B cell (primary cell): ENCODE data around the gene ADCY1. TPM values are rescaled to one million over a fixed set of nuclear protein-coding genes. Genes with fewer than 3 reads are reported as not detected.
"Not testable (repeated sequence)": the region's sequence is repeated elsewhere in the genome, so short reads cannot be mapped to it uniquely, and the experiment has no call there.

ENCODE experiments used
- ATAC-seq: fragments of 200-7000 bp; cut with Tn5 transposase; one replicate; pipeline ENCODE4 v1.10.0; 2021; ENCODE audit warnings: low read depth, mild to moderate bottlenecking, moderate number of reproducible peaks, moderate library complexity
- CTCF ChIA-PET: fragments of 350-600 bp; sonication (Branson Sonifier 250); formaldehyde crosslinking; loops from one replicate; lab custom pipeline; 2021; ENCODE audit warnings: antibody characterized with exemption, inconsistent platforms; lab: Charles Lee
- POLR2A ChIA-PET: fragments of 350-600 bp; sonication (Branson Sonifier 250); formaldehyde crosslinking; loops from one replicate; lab custom pipeline; 2021; ENCODE audit warnings: antibody characterized with exemption; lab: Charles Lee
- DNase-seq: peaks from one replicate; pipeline ENCODE4 v3.0.0; 2013
- H2AFZ ChIP-seq: 2 replicates; pipeline ENCODE4 v1.6.1; 2012; ENCODE audit warnings: mild to moderate bottlenecking, low read depth, low read length; ENCODE audit not compliant: insufficient read depth, poor library complexity, severe bottlenecking
- H3K27ac ChIP-seq, 2 donors: 1 replicate in 1 of 2; 2 replicates in 1 of 2; pipeline ENCODE4 v1.5.1; 2012 to 2013; ENCODE audit warnings: low read length in 2 of 2, mild to moderate bottlenecking in 2 of 2, moderate library complexity in 1 of 2
- H3K27me3 ChIP-seq, 4 experiments: fragments of 200-600 bp in 1 of 4; sonication (generic) in 1 of 4; replicated peaks in 1 of 4; 1 replicate in 2 of 4; 2 replicates in 2 of 4; pipeline versions ENCODE4 v1.6.1 to v1.7.0; 2013 to 2016; ENCODE audit warnings: low read length in 3 of 4, mild to moderate bottlenecking in 2 of 4, mixed read lengths in 1 of 4, moderate library complexity in 1 of 4; ENCODE audit not compliant: insufficient read depth in 4 of 4, control insufficient read depth in 3 of 4; ENCODE audit errors: control extremely low read depth in 1 of 4
- H3K36me3 ChIP-seq, 2 experiments: replicated peaks in 1 of 2; 1 replicate in 1 of 2; 2 replicates in 1 of 2; pipeline versions ENCODE4 v1.6.1 to v1.7.1; 2013; ENCODE audit warnings: low read length in 1 of 2; ENCODE audit not compliant: insufficient read depth in 2 of 2, control insufficient read depth in 1 of 2; ENCODE audit errors: control extremely low read depth in 1 of 2, extremely low read depth in 1 of 2
- H3K4me1 ChIP-seq, 2 donors: fragments of 200-600 bp in 1 of 2; sonication (generic) in 1 of 2; 1 replicate in 1 of 2; 2 replicates in 1 of 2; pipeline versions ENCODE4 v1.5.1 to v1.6.1; 2013 to 2017; ENCODE audit warnings: low read length in 2 of 2; ENCODE audit not compliant: control insufficient read depth in 2 of 2, insufficient read depth in 2 of 2
- H3K4me2 ChIP-seq: replicated peaks from 2 replicates; pipeline ENCODE3; 2012; ENCODE audit warnings: mild to moderate bottlenecking, low read depth, low read length; ENCODE audit not compliant: poor library complexity, severe bottlenecking
- H3K4me3 ChIP-seq, 5 experiments: fragments of 200-600 bp in 1 of 5; sonication (generic) in 1 of 5; 1 replicate in 3 of 5; 2 replicates in 2 of 5; pipeline versions ENCODE4 v1.5.1 to v1.7.0; 2011 to 2016; ENCODE audit warnings: low read length in 4 of 5, mild to moderate bottlenecking in 4 of 5, low read depth in 2 of 5, control low read depth in 1 of 5, moderate library complexity in 1 of 5; ENCODE audit not compliant: insufficient read depth in 1 of 5; ENCODE audit errors: control extremely low read depth in 1 of 5, extremely low read depth in 1 of 5
- H3K79me2 ChIP-seq: fragments of 200-600 bp; sonication (generic); one replicate; pipeline ENCODE4 v1.6.0; 2016; ENCODE audit warnings: low read length; ENCODE audit not compliant: control insufficient read depth, insufficient read depth
- H3K9ac ChIP-seq: fragments of 200-600 bp; sonication (generic); 2 replicates; pipeline ENCODE4 v1.6.1; 2017; ENCODE audit warnings: mild to moderate bottlenecking, low read length, moderate library complexity
- H3K9me3 ChIP-seq, 3 donors: one replicate each; pipeline versions ENCODE4 v1.6.1 to v1.7.1; 2013; ENCODE audit warnings: low read length in 2 of 3; ENCODE audit not compliant: control insufficient read depth in 2 of 3, insufficient read depth in 1 of 3; ENCODE audit errors: control extremely low read depth in 1 of 3
- H4K20me1 ChIP-seq: 2 replicates; pipeline ENCODE4 v1.6.0; 2012; ENCODE audit warnings: mild to moderate bottlenecking, low read length; ENCODE audit not compliant: insufficient read depth, control insufficient read depth, poor library complexity, severe bottlenecking
- H3K27ac Mint-ChIP-seq: one replicate; pipeline ENCODE4 v1.8.0; 2021; ENCODE audit warnings: mixed read lengths
- H3K27me3 Mint-ChIP-seq: one replicate; pipeline ENCODE4 v1.8.0; 2021; ENCODE audit warnings: mixed read lengths
- H3K4me1 Mint-ChIP-seq: one replicate; pipeline ENCODE4 v1.8.0; 2021; ENCODE audit warnings: mixed read lengths
- H3K4me3 Mint-ChIP-seq: one replicate; pipeline ENCODE4 v1.8.0; 2021; ENCODE audit warnings: mixed read lengths
- H3K9me3 Mint-ChIP-seq: one replicate; pipeline ENCODE4 v1.8.0; 2022; ENCODE audit warnings: mixed read lengths; ENCODE audit not compliant: insufficient read depth
- EZH2 ChIP-seq: IDR thresholded peaks from 2 replicates; pipeline ENCODE4 v1.6.1; 2012; ENCODE audit warnings: borderline replicate concordance, low read depth, mild to moderate bottlenecking, moderate library complexity, low read length; ENCODE audit not compliant: insufficient read depth, poor library complexity, severe bottlenecking
- WGBS: methylation state at CpG from one replicate; pipeline ENCODE4 v1.1.5; 2013; ENCODE audit warnings: missing lambda C conversion rate; ENCODE audit not compliant: insufficient coverage; 5-methylcytosine and 5-hydroxymethylcytosine counted together
- intact Hi-C: fragments of 100-400 bp; cut with micrococcal nuclease; formaldehyde crosslinking; loops from one replicate; pipeline ENCODE4 v1.10.0; 2022
- polyA plus RNA-seq: library from polyadenylated mRNA; depleted of rRNA; stranded (reverse); fragments of >200 nt; gene quantifications from 2 replicates; pipeline ENCODE4 v1.2.3, GENCODE V29; 2012
- total RNA-seq, 2 donors: library from RNA; stranded (reverse); fragments of 120-200 nt in 1 of 2; gene quantifications; 1 replicate in 1 of 2; 2 replicates in 1 of 2; pipeline versions ENCODE4 v1.2.3 to v1.2.4, GENCODE V29; 2013 to 2022
- TF ChIP-seq, protein P1 (sequence below): fragments of 200-600 bp; IDR thresholded peaks from one replicate; pipeline ENCODE4 v1.8.0; 2022; ENCODE audit warnings: antibody characterized with exemption, mild to moderate bottlenecking

Gene ADCY1
- total and polyA plus RNA-seq, 2 donors (not counting 1 experiment from before 2014, with no cell fraction given) = 0.05 to 0.12 TPM

DNA sequence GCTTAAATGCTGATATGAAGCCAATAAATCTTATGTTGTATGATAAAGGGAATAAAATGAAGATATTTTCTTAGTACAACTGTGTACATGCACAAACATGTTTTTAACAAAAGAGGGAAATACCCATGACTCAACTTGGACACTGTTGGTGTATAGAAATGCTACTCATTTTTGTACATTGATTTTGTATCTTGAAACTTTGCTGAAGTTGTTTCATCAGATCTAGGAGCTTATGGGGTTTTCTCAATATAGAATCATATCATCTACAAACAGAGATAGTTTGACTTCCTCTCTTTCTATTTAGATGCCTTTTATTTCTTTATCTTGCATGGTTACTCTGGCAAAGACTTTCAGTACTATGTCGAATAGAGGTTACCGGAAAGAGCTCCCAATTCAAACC is 25.3 kb upstream of the ADCY1 start:
- H3K27ac Mint-ChIP-seq, H3K79me2 ChIP-seq, H3K9me3 Mint-ChIP-seq, POLR2A ChIA-PET, H3K9ac ChIP-seq, ATAC-seq, H3K27ac ChIP-seq, H3K4me1 Mint-ChIP-seq, H3K4me2 ChIP-seq, H4K20me1 ChIP-seq, intact Hi-C loops, H2AFZ ChIP-seq, CTCF ChIA-PET, H3K36me3 ChIP-seq, H3K9me3 ChIP-seq, H3K27me3 Mint-ChIP-seq, H3K4me1 ChIP-seq, H3K4me3 ChIP-seq, DNase-seq, H3K4me3 Mint-ChIP-seq, H3K27me3 ChIP-seq: not testable (repeated sequence)
- no CpG with 5 or more reads among the region's 2 CpGs for WGBS

DNA sequence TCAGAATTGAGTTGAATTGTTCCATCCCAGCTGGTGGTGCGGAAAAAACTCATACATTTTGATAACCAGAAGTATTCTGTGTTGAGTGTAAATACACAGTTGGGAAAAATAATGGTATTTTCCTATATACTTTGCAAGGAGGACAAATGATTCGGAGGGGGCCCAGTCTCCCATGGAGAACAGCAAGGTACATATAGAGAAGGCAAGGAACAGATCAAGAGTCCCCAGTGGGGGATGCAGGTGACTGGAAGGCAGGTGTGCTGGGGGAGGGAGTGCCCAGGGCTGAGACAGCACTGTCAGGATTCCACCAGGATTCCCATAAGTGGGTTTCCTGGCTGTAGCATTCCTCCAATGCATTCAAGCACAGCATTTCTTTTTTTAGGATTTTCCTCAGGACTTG is 10.8 kb upstream of the ADCY1 start:
- TF ChIP-seq EZH2 = no peak
- TF ChIP-seq, protein P1, sequence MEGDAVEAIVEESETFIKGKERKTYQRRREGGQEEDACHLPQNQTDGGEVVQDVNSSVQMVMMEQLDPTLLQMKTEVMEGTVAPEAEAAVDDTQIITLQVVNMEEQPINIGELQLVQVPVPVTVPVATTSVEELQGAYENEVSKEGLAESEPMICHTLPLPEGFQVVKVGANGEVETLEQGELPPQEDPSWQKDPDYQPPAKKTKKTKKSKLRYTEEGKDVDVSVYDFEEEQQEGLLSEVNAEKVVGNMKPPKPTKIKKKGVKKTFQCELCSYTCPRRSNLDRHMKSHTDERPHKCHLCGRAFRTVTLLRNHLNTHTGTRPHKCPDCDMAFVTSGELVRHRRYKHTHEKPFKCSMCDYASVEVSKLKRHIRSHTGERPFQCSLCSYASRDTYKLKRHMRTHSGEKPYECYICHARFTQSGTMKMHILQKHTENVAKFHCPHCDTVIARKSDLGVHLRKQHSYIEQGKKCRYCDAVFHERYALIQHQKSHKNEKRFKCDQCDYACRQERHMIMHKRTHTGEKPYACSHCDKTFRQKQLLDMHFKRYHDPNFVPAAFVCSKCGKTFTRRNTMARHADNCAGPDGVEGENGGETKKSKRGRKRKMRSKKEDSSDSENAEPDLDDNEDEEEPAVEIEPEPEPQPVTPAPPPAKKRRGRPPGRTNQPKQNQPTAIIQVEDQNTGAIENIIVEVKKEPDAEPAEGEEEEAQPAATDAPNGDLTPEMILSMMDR = no peak
- Histone ChIP-seq H3K27ac (no peak overlapping the region), H3K36me3 (no peaks in the 10 kb centered on the region), H3K79me2 (no peaks in the 10 kb centered on the region), H3K27me3 (peaks cover 0 to 2% (median 0%) of the 10 kb centered on the region in 4 experiments), H2AFZ (no peak overlapping the region), H3K9ac (no peak overlapping the region), H3K4me1 (no peaks in the 10 kb centered on the region), H3K4me2 (no peak overlapping the region), H4K20me1 (no peaks in the 10 kb centered on the region), H3K4me3 (no peak overlapping the region), H3K9me3 (peaks cover 0 to 18% (median 0%) of the 10 kb centered on the region in 3 donors)
- Mint-ChIP-seq H3K9me3 (peaks cover 2% of the 10 kb centered on the region), H3K27me3 (peaks cover 12% of the 10 kb centered on the region), H3K27ac (no peak overlapping the region), H3K4me3 (no peak overlapping the region), H3K4me1 (no peaks in the 10 kb centered on the region)
- ATAC-seq (no peak), DNase-seq (no peak)
- CTCF ChIA-PET = no interaction called here
- POLR2A ChIA-PET = no interaction called here
- intact Hi-C loops = no loop called here
- 100% methylated on average over 1 of the region's 2 CpGs for WGBS
